H9 (cell line): ENCODE results near the gene MROH7. TPM values are rescaled to one million over a fixed set of nuclear protein-coding genes. Genes with fewer than 3 reads are reported as not detected.

Source experiments
- DNase-seq: peaks from one replicate; pipeline ENCODE4 v3.0.0-alpha.2; 2017
- H2AFZ ChIP-seq: one replicate; pipeline ENCODE4 v1.6.1; 2013; ENCODE audit warnings: mild to moderate bottlenecking, low read length, control low read depth, moderate library complexity
- H2AK5ac ChIP-seq: 2 replicates; pipeline ENCODE4 v1.6.1; 2013; ENCODE audit warnings: low read length, control low read depth, mixed read lengths; ENCODE audit not compliant: insufficient read length
- H2BK120ac ChIP-seq: one replicate; pipeline ENCODE4 v1.6.1; 2013; ENCODE audit warnings: low read depth, mild to moderate bottlenecking, low read length, control low read depth, inconsistent platforms; ENCODE audit not compliant: poor library complexity, severe bottlenecking
- H2BK12ac ChIP-seq: 2 replicates; pipeline ENCODE4 v1.6.1; 2013; ENCODE audit warnings: low read length, control low read depth, mixed read lengths, low read depth; ENCODE audit not compliant: insufficient read length
- H2BK15ac ChIP-seq: 2 replicates; pipeline ENCODE4 v1.6.1; 2013; ENCODE audit warnings: low read depth, low read length, control low read depth
- H2BK20ac ChIP-seq: one replicate; pipeline ENCODE4 v1.6.1; 2013; ENCODE audit warnings: low read depth, mild to moderate bottlenecking, low read length, control low read depth, inconsistent platforms; ENCODE audit not compliant: poor library complexity, severe bottlenecking
- H2BK5ac ChIP-seq: 2 replicates; pipeline ENCODE4 v1.6.1; 2013; ENCODE audit warnings: low read length, control low read depth, mixed read lengths; ENCODE audit not compliant: insufficient read length
- H3K14ac ChIP-seq: 2 replicates; pipeline ENCODE4 v1.6.1; 2013; ENCODE audit warnings: low read length, control low read depth; ENCODE audit not compliant: insufficient read depth
- H3K18ac ChIP-seq: 2 replicates; pipeline ENCODE4 v1.6.1; 2013; ENCODE audit warnings: low read depth, mild to moderate bottlenecking, mixed read lengths, low read length, control low read depth; ENCODE audit not compliant: insufficient read length
- H3K23ac ChIP-seq: 2 replicates; pipeline ENCODE4 v1.6.1; 2013; ENCODE audit warnings: low read length, control low read depth, mixed read lengths, low read depth; ENCODE audit not compliant: insufficient read length
- H3K23me2 ChIP-seq: 2 replicates; pipeline ENCODE4 v1.6.1; 2013; ENCODE audit warnings: low read depth, mild to moderate bottlenecking, mixed read lengths, low read length, control low read depth; ENCODE audit not compliant: insufficient read length, poor library complexity, severe bottlenecking
- H3K27ac ChIP-seq: 2 replicates; pipeline ENCODE4 v1.5.1; 2013; ENCODE audit warnings: low read length, control low read depth, mixed read lengths, low read depth; ENCODE audit not compliant: insufficient read length
- H3K27me3 ChIP-seq: 2 replicates; pipeline ENCODE4 v1.6.1; 2013; ENCODE audit warnings: low read length, control low read depth, inconsistent platforms; ENCODE audit not compliant: insufficient read depth
- H3K4ac ChIP-seq: 2 replicates; pipeline ENCODE4 v1.6.1; 2013; ENCODE audit warnings: low read depth, mild to moderate bottlenecking, control low read depth, inconsistent platforms, low read length, moderate library complexity
- H3K4me1 ChIP-seq: 2 replicates; pipeline ENCODE4 v1.6.1; 2013; ENCODE audit warnings: low read length, control low read depth, inconsistent platforms; ENCODE audit not compliant: insufficient read depth
- H3K4me2 ChIP-seq: 2 replicates; pipeline ENCODE4 v1.6.1; 2013; ENCODE audit warnings: low read length, control low read depth, mixed read lengths; ENCODE audit not compliant: insufficient read length, insufficient read depth
- H3K56ac ChIP-seq: 2 replicates; pipeline ENCODE4 v1.6.1; 2013; ENCODE audit warnings: low read depth, mild to moderate bottlenecking, mixed read lengths, low read length, control low read depth; ENCODE audit not compliant: insufficient read length
- H3K79me1 ChIP-seq: 2 replicates; pipeline ENCODE4 v1.6.1; 2013; ENCODE audit warnings: low read depth, mild to moderate bottlenecking, moderate library complexity, low read length, control low read depth, inconsistent platforms; ENCODE audit not compliant: insufficient read depth, poor library complexity, severe bottlenecking
- H3K79me2 ChIP-seq: 2 replicates; pipeline ENCODE4 v1.6.1; 2013; ENCODE audit warnings: low read length, control low read depth, inconsistent platforms; ENCODE audit not compliant: insufficient read depth
- H3K9ac ChIP-seq: 2 replicates; pipeline ENCODE4 v1.6.1; 2013; ENCODE audit warnings: low read length, control low read depth, mixed read lengths; ENCODE audit not compliant: insufficient read length; ENCODE audit errors: extremely low read depth
- H3K9me3 ChIP-seq: one replicate; pipeline ENCODE4 v1.6.1; 2013; ENCODE audit warnings: low read depth, low read length, inconsistent platforms; ENCODE audit not compliant: control insufficient read depth
- H3T11ph ChIP-seq: one replicate; pipeline ENCODE4 v1.6.1; 2013; ENCODE audit warnings: mild to moderate bottlenecking, low read length, control low read depth, inconsistent platforms
- H4K20me1 ChIP-seq: one replicate; pipeline ENCODE4 v1.6.1; 2013; ENCODE audit not compliant: control insufficient read depth, insufficient read length, insufficient read depth
- H4K5ac ChIP-seq: 2 replicates; pipeline ENCODE4 v1.6.1; 2013; ENCODE audit warnings: low read depth, mild to moderate bottlenecking, mixed read lengths, low read length, control low read depth; ENCODE audit not compliant: insufficient read length
- H4K8ac ChIP-seq: replicated peaks from 2 replicates; pipeline ENCODE4 v1.6.1; 2013; ENCODE audit warnings: low read length, control low read depth, mixed read lengths, low read depth; ENCODE audit not compliant: insufficient read length
- H4K91ac ChIP-seq: 2 replicates; pipeline ENCODE4 v1.6.1; 2013; ENCODE audit warnings: low read depth, mild to moderate bottlenecking, moderate library complexity, mixed read lengths, low read length, control low read depth; ENCODE audit not compliant: insufficient read length
- H3K27ac Mint-ChIP-seq, 3 experiments: 2 replicates in 2 of 3; 3 replicates in 1 of 3; pipeline ENCODE4 v1.8.0; 2020 to 2021; ENCODE audit warnings: mixed read lengths in 3 of 3, mild to moderate bottlenecking in 1 of 3, moderate library complexity in 1 of 3
- H3K27me3 Mint-ChIP-seq: 2 replicates; pipeline ENCODE4 v1.8.0; 2021; ENCODE audit warnings: low read depth, mild to moderate bottlenecking, moderate library complexity, mixed read lengths
- H3K36me3 Mint-ChIP-seq, 3 experiments: 2 replicates in 2 of 3; 3 replicates in 1 of 3; pipeline ENCODE4 v1.8.0; 2020 to 2021; ENCODE audit warnings: low read depth in 3 of 3, mixed read lengths in 3 of 3; ENCODE audit not compliant: insufficient read depth in 1 of 3
- H3K4me1 Mint-ChIP-seq, 2 experiments: 2 replicates each; pipeline ENCODE4 v1.8.0; 2020; ENCODE audit warnings: mixed read lengths in 2 of 2
- H3K4me3 Mint-ChIP-seq, 2 experiments: 2 replicates in 1 of 2; 3 replicates in 1 of 2; pipeline ENCODE4 v1.8.0; 2020 to 2021; ENCODE audit warnings: mild to moderate bottlenecking in 2 of 2, mixed read lengths in 2 of 2, moderate library complexity in 1 of 2
- H3K9me3 Mint-ChIP-seq, 2 experiments: 2 replicates in 1 of 2; 3 replicates in 1 of 2; pipeline ENCODE4 v1.8.0; 2020; ENCODE audit warnings: mild to moderate bottlenecking in 2 of 2, mixed read lengths in 2 of 2, moderate library complexity in 1 of 2
- WGBS: extraction: QIAGEN DNeasy Blood & Tissue Kit; methylation state at CpG from one replicate; pipeline ENCODE4 v1.1.7; 2013; ENCODE audit warnings: missing lambda C conversion rate, low lambda C conversion rate, mixed read lengths; ENCODE audit not compliant: insufficient read length; ENCODE audit errors: extremely low coverage; 5-methylcytosine and 5-hydroxymethylcytosine counted together
- total RNA-seq: library from RNA; stranded (reverse); gene quantifications from 2 replicates; pipeline ENCODE4 v1.2.1, GENCODE V29; 2021
- TF ChIP-seq, protein P1 (sequence below): fragments of 200-600 bp; sonication (generic); conservative IDR thresholded peaks from 3 replicates; pipeline ENCODE4 v1.8.0; 2021; ENCODE audit warnings: antibody characterized with exemption, mild to moderate bottlenecking

MROH7 gene
- total RNA-seq, 1 experiment from 2014 or later: 0.09 TPM

DNA sequence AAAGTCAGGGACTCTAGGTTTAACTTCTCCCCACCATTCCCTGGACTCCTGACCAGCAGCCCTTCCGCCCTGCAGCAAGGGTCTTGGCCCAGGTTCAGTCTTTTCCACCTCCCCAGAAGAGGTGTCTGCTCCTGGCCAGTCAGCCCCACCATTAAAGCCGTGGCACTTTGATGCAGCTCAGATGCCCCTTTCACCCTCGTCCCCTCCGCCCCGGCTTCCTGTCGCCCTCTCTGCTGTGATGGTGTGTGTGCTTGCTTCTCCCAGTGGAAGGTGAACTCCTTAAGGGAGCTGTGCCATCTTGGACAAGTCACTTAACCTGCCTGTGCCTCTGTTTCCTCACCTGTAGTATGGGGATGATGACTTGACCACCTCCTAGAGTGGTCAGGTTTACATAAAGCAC is 56.3 kb downstream of the MROH7 start:
- Histone ChIP-seq H3K79me1 (no peaks in the 10 kb centered on the region), H3K18ac (no peak overlapping the region), H3K79me2 (no peaks in the 10 kb centered on the region), H2BK20ac (no peak overlapping the region), H4K8ac (no peak overlapping the region), H2AK5ac (no peak overlapping the region), H3K4ac (no peak overlapping the region), H4K91ac (no peak overlapping the region), H3T11ph (no peak overlapping the region), H3K4me1 (no peaks in the 10 kb centered on the region), H3K9ac (no peak overlapping the region), H2BK120ac (no peak overlapping the region), H2BK12ac (no peak overlapping the region), H3K27ac (no peak overlapping the region), H2AFZ (no peak overlapping the region), H4K20me1 (no peaks in the 10 kb centered on the region), H3K23ac (no peak overlapping the region), H2BK15ac (no peak overlapping the region), H2BK5ac (no peak overlapping the region), H3K56ac (no peak overlapping the region), H3K9me3 (no peaks in the 10 kb centered on the region), H3K14ac (no peak overlapping the region), H3K23me2 (no peaks in the 10 kb centered on the region), H4K5ac (no peak overlapping the region), H3K4me2 (no peak overlapping the region), H3K27me3 (no peaks in the 10 kb centered on the region; the same call in 1 of the 2 replicates)
- TF ChIP-seq, protein P1, sequence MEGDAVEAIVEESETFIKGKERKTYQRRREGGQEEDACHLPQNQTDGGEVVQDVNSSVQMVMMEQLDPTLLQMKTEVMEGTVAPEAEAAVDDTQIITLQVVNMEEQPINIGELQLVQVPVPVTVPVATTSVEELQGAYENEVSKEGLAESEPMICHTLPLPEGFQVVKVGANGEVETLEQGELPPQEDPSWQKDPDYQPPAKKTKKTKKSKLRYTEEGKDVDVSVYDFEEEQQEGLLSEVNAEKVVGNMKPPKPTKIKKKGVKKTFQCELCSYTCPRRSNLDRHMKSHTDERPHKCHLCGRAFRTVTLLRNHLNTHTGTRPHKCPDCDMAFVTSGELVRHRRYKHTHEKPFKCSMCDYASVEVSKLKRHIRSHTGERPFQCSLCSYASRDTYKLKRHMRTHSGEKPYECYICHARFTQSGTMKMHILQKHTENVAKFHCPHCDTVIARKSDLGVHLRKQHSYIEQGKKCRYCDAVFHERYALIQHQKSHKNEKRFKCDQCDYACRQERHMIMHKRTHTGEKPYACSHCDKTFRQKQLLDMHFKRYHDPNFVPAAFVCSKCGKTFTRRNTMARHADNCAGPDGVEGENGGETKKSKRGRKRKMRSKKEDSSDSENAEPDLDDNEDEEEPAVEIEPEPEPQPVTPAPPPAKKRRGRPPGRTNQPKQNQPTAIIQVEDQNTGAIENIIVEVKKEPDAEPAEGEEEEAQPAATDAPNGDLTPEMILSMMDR: no peak
- no peak for DNase-seq
- H3K4me3 Mint-ChIP-seq: no peak overlapping the region
- peaks cover 0 to 3% of the 10 kb centered on the region in 2 experiments; a peak in 1 of 4 replicates for H3K4me1 Mint-ChIP-seq
- H3K9me3 Mint-ChIP-seq: no peaks in the 10 kb centered on the region
- no peak overlapping the region for H3K27ac Mint-ChIP-seq
- WGBS: no CpG with 5 or more reads among the region's 6 CpGs
- H3K36me3 Mint-ChIP-seq: no peaks in the 10 kb centered on the region
- peaks cover 20% of the 10 kb centered on the region for H3K27me3 Mint-ChIP-seq
